Measurements from ENCODE around the gene SLC47A2. TPM values are rescaled to one million over a fixed set of nuclear protein-coding genes. Genes with fewer than 3 reads are reported as not detected.

SLC47A2 gene
- total RNA-seq, 1 experiment from 2014 or later, result not detected

DNA sequence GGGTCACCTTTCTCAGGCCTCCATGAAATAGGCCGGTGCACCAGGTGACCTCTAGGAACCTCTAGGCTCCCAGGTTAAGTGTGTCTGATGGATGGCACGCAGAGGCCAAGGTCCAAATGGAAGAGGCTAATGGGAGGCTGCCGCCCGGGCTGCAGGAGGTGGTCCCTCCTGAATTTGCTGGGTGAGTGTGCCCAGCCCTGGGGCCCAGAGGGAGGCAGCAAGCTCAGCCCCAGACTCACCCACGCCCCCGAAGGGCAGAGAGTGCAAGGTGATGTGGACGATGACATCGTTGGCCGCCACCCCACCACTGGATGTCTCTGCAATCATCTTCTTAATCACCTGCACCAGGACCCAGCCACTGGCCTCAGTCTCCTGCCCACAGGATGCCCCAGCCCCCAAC, 22.4 kb upstream of the SLC47A2 start:
- no peak overlapping the region for H3K4me3 ChIP-seq (ENCODE audit: low read depth in 2 of 2, low read length in 2 of 2)
- ATAC-seq (no peak), DNase-seq (ENCODE audit: low read depth, low spot score) (no peak)
- ChIA-PET CTCF (no interaction called here), POLR2A (no interaction called here)
- no peaks in the 10 kb centered on the region for H3K4me1 ChIP-seq (ENCODE audit: control insufficient read depth, insufficient read depth, low read length)
- no peak for TF ChIP-seq POLR2AphosphoS5 (IDR thresholded peaks at IDR 0.05; ENCODE audit: low read depth, low read length)
- no peak for TF ChIP-seq SIN3A (IDR thresholded peaks at IDR 0.05; ENCODE audit: borderline replicate concordance, insufficient read depth, low read depth, low read length)
- TF ChIP-seq, protein P1, sequence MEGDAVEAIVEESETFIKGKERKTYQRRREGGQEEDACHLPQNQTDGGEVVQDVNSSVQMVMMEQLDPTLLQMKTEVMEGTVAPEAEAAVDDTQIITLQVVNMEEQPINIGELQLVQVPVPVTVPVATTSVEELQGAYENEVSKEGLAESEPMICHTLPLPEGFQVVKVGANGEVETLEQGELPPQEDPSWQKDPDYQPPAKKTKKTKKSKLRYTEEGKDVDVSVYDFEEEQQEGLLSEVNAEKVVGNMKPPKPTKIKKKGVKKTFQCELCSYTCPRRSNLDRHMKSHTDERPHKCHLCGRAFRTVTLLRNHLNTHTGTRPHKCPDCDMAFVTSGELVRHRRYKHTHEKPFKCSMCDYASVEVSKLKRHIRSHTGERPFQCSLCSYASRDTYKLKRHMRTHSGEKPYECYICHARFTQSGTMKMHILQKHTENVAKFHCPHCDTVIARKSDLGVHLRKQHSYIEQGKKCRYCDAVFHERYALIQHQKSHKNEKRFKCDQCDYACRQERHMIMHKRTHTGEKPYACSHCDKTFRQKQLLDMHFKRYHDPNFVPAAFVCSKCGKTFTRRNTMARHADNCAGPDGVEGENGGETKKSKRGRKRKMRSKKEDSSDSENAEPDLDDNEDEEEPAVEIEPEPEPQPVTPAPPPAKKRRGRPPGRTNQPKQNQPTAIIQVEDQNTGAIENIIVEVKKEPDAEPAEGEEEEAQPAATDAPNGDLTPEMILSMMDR (IDR thresholded peaks at IDR 0.05), result no peak
- TF ChIP-seq, protein P2, sequence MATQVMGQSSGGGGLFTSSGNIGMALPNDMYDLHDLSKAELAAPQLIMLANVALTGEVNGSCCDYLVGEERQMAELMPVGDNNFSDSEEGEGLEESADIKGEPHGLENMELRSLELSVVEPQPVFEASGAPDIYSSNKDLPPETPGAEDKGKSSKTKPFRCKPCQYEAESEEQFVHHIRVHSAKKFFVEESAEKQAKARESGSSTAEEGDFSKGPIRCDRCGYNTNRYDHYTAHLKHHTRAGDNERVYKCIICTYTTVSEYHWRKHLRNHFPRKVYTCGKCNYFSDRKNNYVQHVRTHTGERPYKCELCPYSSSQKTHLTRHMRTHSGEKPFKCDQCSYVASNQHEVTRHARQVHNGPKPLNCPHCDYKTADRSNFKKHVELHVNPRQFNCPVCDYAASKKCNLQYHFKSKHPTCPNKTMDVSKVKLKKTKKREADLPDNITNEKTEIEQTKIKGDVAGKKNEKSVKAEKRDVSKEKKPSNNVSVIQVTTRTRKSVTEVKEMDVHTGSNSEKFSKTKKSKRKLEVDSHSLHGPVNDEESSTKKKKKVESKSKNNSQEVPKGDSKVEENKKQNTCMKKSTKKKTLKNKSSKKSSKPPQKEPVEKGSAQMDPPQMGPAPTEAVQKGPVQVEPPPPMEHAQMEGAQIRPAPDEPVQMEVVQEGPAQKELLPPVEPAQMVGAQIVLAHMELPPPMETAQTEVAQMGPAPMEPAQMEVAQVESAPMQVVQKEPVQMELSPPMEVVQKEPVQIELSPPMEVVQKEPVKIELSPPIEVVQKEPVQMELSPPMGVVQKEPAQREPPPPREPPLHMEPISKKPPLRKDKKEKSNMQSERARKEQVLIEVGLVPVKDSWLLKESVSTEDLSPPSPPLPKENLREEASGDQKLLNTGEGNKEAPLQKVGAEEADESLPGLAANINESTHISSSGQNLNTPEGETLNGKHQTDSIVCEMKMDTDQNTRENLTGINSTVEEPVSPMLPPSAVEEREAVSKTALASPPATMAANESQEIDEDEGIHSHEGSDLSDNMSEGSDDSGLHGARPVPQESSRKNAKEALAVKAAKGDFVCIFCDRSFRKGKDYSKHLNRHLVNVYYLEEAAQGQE (IDR thresholded peaks at IDR 0.05; ENCODE audit: insufficient read depth in 1 of 2, low read depth in 2 of 2, low read length in 1 of 2), result no peak
- no peak for TF ChIP-seq TCF7L2 (IDR thresholded peaks at IDR 0.05; ENCODE audit: low read depth, low read length)
- BruUV-seq (replicated peaks), result no TSS peak
- H3K27me3 ChIP-seq (ENCODE audit: control insufficient read depth, insufficient read depth, low read length), result no peaks in the 10 kb centered on the region
- intact Hi-C loops (cut with micrococcal nuclease; ENCODE audit: unreplicated experiment) (no loop called here), in situ Hi-C loops (cut with HindIII; ENCODE audit: low pct_unique_long_range_greater_than_20kb, low sequenced_read_pairs) (no loop called here)
- H3K9me3 ChIP-seq (ENCODE audit: control insufficient read depth, insufficient read depth, low read depth, low read length), result no peaks in the 10 kb centered on the region
- no peaks in the 10 kb centered on the region for H3K36me3 ChIP-seq (ENCODE audit: control insufficient read depth, insufficient read depth, low read length)
- no peak overlapping the region for H3K27ac ChIP-seq (ENCODE audit: low read length)

DNA sequence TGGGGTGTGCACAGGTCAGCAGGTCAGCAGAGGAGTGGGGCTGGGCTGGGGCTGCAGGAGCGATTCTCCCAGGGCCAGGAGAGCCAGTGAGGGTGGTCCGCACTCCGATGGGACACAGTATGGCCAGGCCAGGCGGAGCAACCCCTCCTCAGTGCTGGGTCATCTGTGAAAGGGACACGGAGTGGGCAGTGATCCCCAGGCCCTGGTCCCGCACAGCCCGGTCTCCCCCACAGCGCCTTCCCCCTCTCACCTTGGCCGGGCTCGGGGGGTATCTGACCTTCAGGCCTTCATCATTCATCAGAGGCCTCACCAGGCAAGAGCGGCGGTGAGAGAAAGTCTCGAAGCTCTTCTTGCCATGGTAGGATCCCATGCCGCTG, 21.7 kb upstream of the SLC47A2 start:
- CTCF ChIA-PET, result no interaction called here
- Histone ChIP-seq H3K4me3 (ENCODE audit: low read depth in 2 of 2, low read length in 2 of 2) (no peak overlapping the region), H3K27me3 (ENCODE audit: control insufficient read depth, insufficient read depth, low read length) (no peaks in the 10 kb centered on the region), H3K36me3 (ENCODE audit: control insufficient read depth, insufficient read depth, low read length) (no peaks in the 10 kb centered on the region), H3K4me1 (ENCODE audit: control insufficient read depth, insufficient read depth, low read length) (no peaks in the 10 kb centered on the region), H3K27ac (ENCODE audit: low read length) (no peak overlapping the region), H3K9me3 (ENCODE audit: control insufficient read depth, insufficient read depth, low read depth, low read length) (no peaks in the 10 kb centered on the region)
- no TSS peak for BruUV-seq (replicated peaks)
- in situ Hi-C loops (cut with HindIII; ENCODE audit: low pct_unique_long_range_greater_than_20kb, low sequenced_read_pairs) (no loop called here), intact Hi-C loops (cut with micrococcal nuclease; ENCODE audit: unreplicated experiment) (no loop called here)
- ATAC-seq (no peak), DNase-seq (ENCODE audit: low read depth, low spot score) (no peak)
- POLR2A ChIA-PET, result no interaction called here
- no peak for TF ChIP-seq SIN3A (IDR thresholded peaks at IDR 0.05; ENCODE audit: borderline replicate concordance, insufficient read depth, low read depth, low read length)
- no peak for TF ChIP-seq POLR2AphosphoS5 (IDR thresholded peaks at IDR 0.05; ENCODE audit: low read depth, low read length)
- TF ChIP-seq, protein P1 (IDR thresholded peaks at IDR 0.05), result no peak
- no peak for TF ChIP-seq TCF7L2 (IDR thresholded peaks at IDR 0.05; ENCODE audit: low read depth, low read length)
- TF ChIP-seq, protein P2 (IDR thresholded peaks at IDR 0.05; ENCODE audit: insufficient read depth in 1 of 2, low read depth in 2 of 2, low read length in 1 of 2), result no peak
